Mesenchymal stem cell (in vitro differentiated cells and primary cell): ENCODE data around the gene RFFL.

Source experiments
- DNase-seq: peaks from one replicate; pipeline ENCODE4 v3.0.0-alpha.2; 2013
- H2AFZ ChIP-seq: one replicate; pipeline ENCODE4 v1.6.1; 2013; ENCODE audit warnings: low read depth, mild to moderate bottlenecking, control low read depth, inconsistent platforms, low read length, moderate library complexity
- H2AK5ac ChIP-seq: 2 replicates; pipeline ENCODE4 v1.6.1; 2013; ENCODE audit warnings: low read length, moderate library complexity, mild to moderate bottlenecking, inconsistent platforms; ENCODE audit not compliant: severe bottlenecking
- H2BK120ac ChIP-seq: one replicate; pipeline ENCODE4 v1.6.1; 2013; ENCODE audit warnings: low read depth, mild to moderate bottlenecking, inconsistent platforms, low read length, moderate library complexity
- H2BK12ac ChIP-seq, 2 experiments: one replicate each; pipeline ENCODE4 v1.6.1; 2013; ENCODE audit warnings: inconsistent platforms in 2 of 2, low read length in 2 of 2, mild to moderate bottlenecking in 2 of 2, moderate library complexity in 2 of 2, control low read depth in 1 of 2
- H2BK15ac ChIP-seq: one replicate; pipeline ENCODE4 v1.6.1; 2013; ENCODE audit warnings: mild to moderate bottlenecking, low read depth, inconsistent platforms; ENCODE audit not compliant: poor library complexity, severe bottlenecking
- H2BK5ac ChIP-seq: 2 replicates; pipeline ENCODE4 v1.6.1; 2013; ENCODE audit warnings: low read depth, mild to moderate bottlenecking, low read length, control low read depth, inconsistent platforms; ENCODE audit not compliant: poor library complexity, severe bottlenecking
- H3K14ac ChIP-seq, 2 experiments: one replicate each; pipeline ENCODE4 v1.6.1; 2013; ENCODE audit warnings: inconsistent platforms in 2 of 2, low read length in 2 of 2, control low read depth in 1 of 2, mild to moderate bottlenecking in 1 of 2, moderate library complexity in 1 of 2
- H3K18ac ChIP-seq, 2 experiments: one replicate each; pipeline ENCODE4 v1.6.1; 2013; ENCODE audit warnings: inconsistent platforms in 2 of 2, low read length in 2 of 2, control low read depth in 1 of 2, low read depth in 1 of 2, mild to moderate bottlenecking in 1 of 2
- H3K23ac ChIP-seq, 2 experiments: one replicate each; pipeline ENCODE4 v1.6.1; 2013; ENCODE audit warnings: inconsistent platforms in 2 of 2, low read length in 2 of 2, mild to moderate bottlenecking in 2 of 2, moderate library complexity in 2 of 2, control low read depth in 1 of 2
- H3K27ac ChIP-seq: 2 replicates; pipeline ENCODE4 v1.5.1; 2013; ENCODE audit warnings: mild to moderate bottlenecking, moderate library complexity, low read length, control low read depth, inconsistent platforms; ENCODE audit not compliant: poor library complexity, severe bottlenecking
- H3K27me3 ChIP-seq, 2 experiments: 2 replicates each; pipeline versions ENCODE4 v1.6.1 to v1.7.0; 2013; ENCODE audit warnings: low read length in 2 of 2, mild to moderate bottlenecking in 2 of 2, moderate library complexity in 2 of 2, control low read depth in 1 of 2, inconsistent platforms in 1 of 2; ENCODE audit not compliant: control insufficient read depth in 1 of 2, insufficient read depth in 1 of 2
- H3K36me3 ChIP-seq, 2 experiments: 2 replicates each; pipeline versions ENCODE4 v1.6.1 to v1.7.0; 2013; ENCODE audit warnings: low read length in 2 of 2, control low read depth in 1 of 2, inconsistent platforms in 1 of 2, low read depth in 1 of 2, mild to moderate bottlenecking in 1 of 2; ENCODE audit not compliant: insufficient read depth in 2 of 2, control insufficient read depth in 1 of 2
- H3K4ac ChIP-seq, 2 experiments: one replicate each; pipeline ENCODE4 v1.6.1; 2013; ENCODE audit warnings: inconsistent platforms in 2 of 2, low read length in 2 of 2, mild to moderate bottlenecking in 2 of 2, moderate library complexity in 2 of 2, control low read depth in 1 of 2, low read depth in 1 of 2
- H3K4me1 ChIP-seq: 2 replicates; pipeline ENCODE4 v1.6.1; 2013; ENCODE audit warnings: low read depth, low read length, control low read depth; ENCODE audit not compliant: control insufficient read depth, insufficient read depth
- H3K4me2 ChIP-seq: 2 replicates; pipeline ENCODE4 v1.6.1; 2013; ENCODE audit warnings: low read length, mild to moderate bottlenecking, inconsistent platforms; ENCODE audit not compliant: poor library complexity, severe bottlenecking
- H3K4me3 ChIP-seq, 2 experiments: 2 replicates each; pipeline versions ENCODE4 v1.5.1 to v1.7.0; 2013; ENCODE audit warnings: low read length in 2 of 2, mild to moderate bottlenecking in 2 of 2, control low read depth in 1 of 2, low read depth in 1 of 2; ENCODE audit not compliant: insufficient read depth in 1 of 2
- H3K79me1 ChIP-seq: replicated peaks from 2 replicates; pipeline ENCODE4 v1.6.1; 2013; ENCODE audit warnings: mild to moderate bottlenecking, control low read depth, low read length, inconsistent platforms; ENCODE audit not compliant: poor library complexity, severe bottlenecking
- H3K9ac ChIP-seq: 2 replicates; pipeline ENCODE4 v1.7.0; 2013; ENCODE audit warnings: mild to moderate bottlenecking, low read length, moderate library complexity
- H3K9me3 ChIP-seq: 2 replicates; pipeline ENCODE4 v1.7.0; 2013; ENCODE audit warnings: mild to moderate bottlenecking, low read length; ENCODE audit not compliant: control insufficient read depth
- H4K8ac ChIP-seq: one replicate; pipeline ENCODE4 v1.6.1; 2013; ENCODE audit warnings: inconsistent platforms, mild to moderate bottlenecking, low read length, moderate library complexity
- H4K91ac ChIP-seq: one replicate; pipeline ENCODE4 v1.6.1; 2013; ENCODE audit warnings: mild to moderate bottlenecking, low read length, inconsistent platforms
- WGBS: methylation state at CpG from one replicate; pipeline ENCODE4 v1.1.7; 2013; ENCODE audit warnings: mixed read lengths; 5-methylcytosine and 5-hydroxymethylcytosine counted together

The RFFL gene

GRCh38 chr17:35052780-35053179 lies 10.7 kb downstream of the RFFL start:
- Histone ChIP-seq H2BK5ac (no peak overlapping the region), H4K8ac (no peak overlapping the region), H3K9me3 (no peaks in the 10 kb centered on the region), H3K14ac (no peak overlapping the region), H3K27ac (peak overlapping the region; percentile 88), H2BK12ac (no peak overlapping the region), H3K23ac (no peak overlapping the region), H3K9ac (no peak overlapping the region), H3K4ac (no peak overlapping the region), H4K91ac (no peak overlapping the region), H3K4me1 (peaks cover 6% of the 10 kb centered on the region), H2BK120ac (no peak overlapping the region), H2AK5ac (no peak overlapping the region), H2BK15ac (no peak overlapping the region), H3K18ac (no peak overlapping the region), H3K79me1 (peaks cover 6% of the 10 kb centered on the region), H3K27me3 (no peaks in the 10 kb centered on the region), H3K36me3 (peaks cover 0 to 4% of the 10 kb centered on the region in 2 experiments), H3K4me3 (no peak overlapping the region), H2AFZ (no peak overlapping the region), H3K4me2 (no peak overlapping the region)
- no peak for DNase-seq

DNA sequence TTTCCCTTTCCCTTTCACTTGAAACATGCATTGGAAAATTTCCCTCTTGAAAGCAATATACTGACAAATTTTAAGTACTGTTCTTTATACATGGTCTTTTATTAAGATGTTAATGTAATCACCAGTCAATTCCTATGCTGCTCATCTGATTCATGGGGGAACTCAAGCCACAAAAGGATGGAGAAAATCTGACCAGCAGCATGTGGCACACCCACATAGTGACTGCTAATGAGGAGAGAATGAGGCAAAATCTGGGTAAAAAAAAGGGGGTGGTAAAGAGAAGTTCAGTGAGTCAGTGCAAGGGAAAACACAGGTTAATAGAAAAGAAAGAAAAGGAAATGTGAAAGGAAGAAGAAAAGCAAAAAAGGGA lies 11.3 kb downstream of the RFFL start:
- Histone ChIP-seq H3K9me3 (no peaks in the 10 kb centered on the region), H3K9ac (peak overlapping the region; percentile 14), H2BK15ac (no peak overlapping the region), H2AK5ac (peak overlapping the region; percentile 31), H3K27me3 (no peaks in the 10 kb centered on the region), H3K4me3 (no peak overlapping the region), H2BK120ac (no peak overlapping the region), H2BK5ac (no peak overlapping the region), H4K8ac (no peak overlapping the region), H3K4me2 (no peak overlapping the region), H3K4me1 (peaks cover 6% of the 10 kb centered on the region), H3K27ac (peak overlapping the region; percentile 88), H4K91ac (no peak overlapping the region), H3K79me1 (peaks cover 6% of the 10 kb centered on the region), H3K23ac (no peak overlapping the region), H3K4ac (no peak overlapping the region), H3K18ac (no peak overlapping the region), H2AFZ (no peak overlapping the region), H2BK12ac (no peak overlapping the region), H3K36me3 (peaks cover 0 to 4% of the 10 kb centered on the region in 2 experiments), H3K14ac (no peak overlapping the region)
- DNase-seq, result peak; percentile 56

DNA sequence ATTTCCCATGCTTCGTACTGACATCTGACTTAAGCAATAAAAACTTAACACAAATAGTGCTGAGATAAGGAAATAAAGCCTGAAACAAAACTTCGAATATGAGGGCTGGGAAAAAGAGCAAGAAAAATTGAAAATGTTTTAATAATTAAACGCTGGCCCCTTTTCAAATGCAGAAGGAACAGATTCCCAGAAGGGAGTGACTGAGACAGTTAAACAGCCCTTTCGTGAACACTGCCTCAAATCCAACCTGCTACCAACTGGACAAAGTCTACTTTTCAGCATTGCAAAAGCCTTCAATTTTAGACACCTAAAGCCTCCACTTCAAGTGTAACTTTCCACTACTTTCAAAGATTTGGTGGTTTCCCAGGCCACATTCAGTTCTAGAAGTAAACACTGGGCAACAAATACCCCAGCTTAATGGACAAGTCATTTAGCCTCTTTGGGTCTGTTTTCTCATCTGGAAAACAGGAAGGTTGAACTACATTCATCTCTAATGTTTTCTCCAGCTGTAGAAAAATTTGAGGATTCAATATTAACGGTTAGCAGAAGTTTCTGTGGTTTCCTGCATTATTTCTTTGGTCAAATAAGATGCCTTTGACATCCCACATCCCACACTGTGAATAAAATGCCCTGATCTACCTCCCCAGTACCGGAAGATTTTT lies 11.8 kb downstream of the RFFL start:
- no peak overlapping the region for H4K91ac ChIP-seq
- H2BK12ac ChIP-seq, result no peak overlapping the region
- peak overlapping the region; percentile 14 for H3K9ac ChIP-seq
- H2BK5ac ChIP-seq, result no peak overlapping the region
- peak overlapping the region in 1 of 2 experiments; percentile 24 for H3K18ac ChIP-seq
- H3K23ac ChIP-seq, result no peak overlapping the region
- no peak overlapping the region for H2BK120ac ChIP-seq
- H3K4me3 ChIP-seq, result no peak overlapping the region
- no peak overlapping the region for H3K14ac ChIP-seq
- peaks cover 6% of the 10 kb centered on the region for H3K4me1 ChIP-seq
- no peak overlapping the region for H3K4ac ChIP-seq
- H3K27ac ChIP-seq, result peak overlapping the region; percentile 88
- WGBS, result 73% methylated on average over 5 of the region's 6 CpGs
- peaks cover 5% of the 10 kb centered on the region for H3K79me1 ChIP-seq
- no peaks in the 10 kb centered on the region for H3K9me3 ChIP-seq
- H2AK5ac ChIP-seq, result no peak overlapping the region
- H3K27me3 ChIP-seq, result no peaks in the 10 kb centered on the region
- H3K4me2 ChIP-seq, result peak overlapping the region; percentile 34
- no peak overlapping the region for H4K8ac ChIP-seq
- peak; percentile 84 for DNase-seq
- no peak overlapping the region for H2BK15ac ChIP-seq
- H2AFZ ChIP-seq, result no peak overlapping the region
- peaks cover 0 to 4% of the 10 kb centered on the region in 2 experiments for H3K36me3 ChIP-seq

DNA sequence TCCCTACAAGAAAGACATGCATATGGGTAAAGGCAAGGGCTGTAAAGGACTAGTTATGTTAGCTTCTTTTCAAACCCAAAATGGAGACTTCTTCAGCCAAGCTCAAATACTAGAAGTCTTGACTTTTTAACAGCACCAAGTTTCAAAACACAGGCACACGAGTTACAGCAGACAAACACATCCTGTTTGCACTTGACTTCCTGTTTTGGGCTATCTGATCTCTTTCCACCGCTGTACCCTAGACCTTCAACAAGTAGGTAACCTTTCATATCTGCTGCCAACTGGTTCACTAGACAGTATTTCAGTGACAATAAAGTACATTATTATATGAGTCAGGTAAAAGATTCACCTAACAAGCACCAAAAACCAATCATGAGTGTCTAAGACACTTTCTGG lies 12.3 kb downstream of the RFFL start:
- Histone ChIP-seq H3K18ac (no peak overlapping the region), H4K91ac (no peak overlapping the region), H2BK5ac (no peak overlapping the region), H2BK120ac (no peak overlapping the region), H3K27ac (peak overlapping the region; percentile 88), H2BK12ac (no peak overlapping the region), H2AFZ (no peak overlapping the region), H3K4me1 (peaks cover 7% of the 10 kb centered on the region), H3K4me2 (no peak overlapping the region), H2BK15ac (no peak overlapping the region), H3K9ac (peak overlapping the region; percentile 3), H4K8ac (no peak overlapping the region), H3K4ac (no peak overlapping the region), H3K79me1 (peaks cover 5% of the 10 kb centered on the region), H2AK5ac (no peak overlapping the region), H3K27me3 (no peaks in the 10 kb centered on the region), H3K4me3 (no peak overlapping the region), H3K14ac (no peak overlapping the region), H3K9me3 (no peaks in the 10 kb centered on the region), H3K23ac (no peak overlapping the region), H3K36me3 (peaks cover 0 to 4% of the 10 kb centered on the region in 2 experiments)
- peak; percentile 55 for DNase-seq
- WGBS, result 19% methylated on average over 2 of the region's 2 CpGs
